Spleen (tissue), 11 donors: ENCODE measurements around the gene FAM204A. TPM values are rescaled to one million over a fixed set of nuclear protein-coding genes. Genes with fewer than 3 reads are reported as not detected.

Source experiments
- DNase-seq: peaks from one replicate; pipeline ENCODE4 v3.0.0-alpha.2; 2020
- H3K27ac ChIP-seq, 8 donors: fragments of 200-600 bp; sonication (generic) in 7 of 8; 1 replicate in 4 of 8; 2 replicates in 4 of 8; pipeline versions ENCODE4 v1.5.0 to v1.8.0; 2016 to 2021; ENCODE audit warnings: inconsistent platforms in 4 of 8, mild to moderate bottlenecking in 4 of 8, moderate library complexity in 1 of 8
- H3K27me3 ChIP-seq, 7 donors: fragments of 200-600 bp; sonication (generic) in 6 of 7; replicated peaks in 1 of 7; 1 replicate in 4 of 7; 2 replicates in 3 of 7; pipeline versions ENCODE4 v1.5.0 to v1.8.0; 2016 to 2021; ENCODE audit warnings: inconsistent platforms in 3 of 7, mild to moderate bottlenecking in 1 of 7
- H3K36me3 ChIP-seq, 6 donors: fragments of 200-600 bp; sonication (generic) in 5 of 6; 1 replicate in 4 of 6; 2 replicates in 2 of 6; pipeline versions ENCODE4 v1.5.0 to v1.8.0; 2016 to 2021; ENCODE audit warnings: inconsistent platforms in 2 of 6
- H3K4me1 ChIP-seq, 6 donors: fragments of 200-600 bp; sonication (generic) in 5 of 6; 1 replicate in 3 of 6; 2 replicates in 3 of 6; pipeline versions ENCODE4 v1.5.0 to v1.8.0; 2016 to 2021; ENCODE audit warnings: inconsistent platforms in 3 of 6
- H3K4me3 ChIP-seq, 8 donors: fragments of 200-600 bp; sonication (generic) in 7 of 8; 1 replicate in 4 of 8; 2 replicates in 4 of 8; pipeline versions ENCODE4 v1.5.0 to v1.8.0; 2016 to 2021; ENCODE audit warnings: inconsistent platforms in 4 of 8, mild to moderate bottlenecking in 4 of 8, moderate library complexity in 2 of 8
- H3K9me3 ChIP-seq, 8 donors: fragments of 200-600 bp; sonication (generic) in 7 of 8; 1 replicate in 4 of 8; 2 replicates in 4 of 8; pipeline versions ENCODE4 v1.5.0 to v1.8.0; 2016 to 2021; ENCODE audit warnings: inconsistent platforms in 4 of 8
- CTCF ChIP-seq, 11 experiments: fragments of 200-600 bp in 7 of 11; fragments of 450-650 bp in 4 of 11; sonication (generic) in 4 of 11; IDR thresholded peaks in 8 of 11; conservative IDR thresholded peaks in 3 of 11; 1 replicate in 7 of 11; 2 replicates in 4 of 11; pipeline versions ENCODE4 v1.4.0 to v1.8.0; 2016 to 2021; ENCODE audit warnings: antibody characterized with exemption in 11 of 11, inconsistent platforms in 4 of 11, mild to moderate bottlenecking in 1 of 11
- POLR2A ChIP-seq, 3 donors: fragments of 450-650 bp; IDR thresholded peaks; one replicate each; pipeline ENCODE4 v1.5.1; 2017; ENCODE audit warnings: antibody characterized with exemption in 3 of 3, mild to moderate bottlenecking in 1 of 3
- POLR2AphosphoS5 ChIP-seq, 3 donors: sonication (generic); formaldehyde crosslinking; IDR thresholded peaks; one replicate each; pipeline ENCODE4 v1.5.1; 2017; ENCODE audit warnings: antibody characterized with exemption in 3 of 3
- WGBS, 5 donors: extraction: QIAGEN DNeasy Blood & Tissue Kit in 3 of 5; methylation state at CpG; one replicate each; pipeline versions ENCODE4 v1.1.5 to v1.1.7; 2013 to 2018; 5-methylcytosine and 5-hydroxymethylcytosine counted together
- intact Hi-C: fragments of 100-400 bp; cut with DNase I; formaldehyde crosslinking; loops from one replicate; pipeline ENCODE4 v1.15.0; 2023; ENCODE audit warnings: low total_unique reads
- polyA plus RNA-seq, 3 donors: library from polyadenylated mRNA; stranded (reverse); fragments of 200-250 nt; gene quantifications; one replicate each; pipeline ENCODE4 v1.2.1, GENCODE V29; 2013
- total RNA-seq, 7 donors: library from RNA; depleted of rRNA in 3 of 7; stranded (reverse); fragments of >200 nt in 3 of 7; fragmentation: NEBNext Ultra II Directional in 4 of 7; extraction: Animal tissue kit (Norgen Biotek cat#: 25700) in 4 of 7; gene quantifications; one replicate each; pipeline versions ENCODE4 v1.1.0 to v1.2.1, GENCODE V29; 2016 to 2021
- donor health status: healthy with polysubstance abuse.
- donor health status: DM: no; HTN: no; CAD: no; lungs with moderate emphysema.
- donor health status: DM: no; HTN: no; CAD: no.
- donor health status: Bipolar disorder and iron deficiency.
- donor health status: healthy.
- donor health status: DM: no; HTN: no; CAD: no.
- donor health status: DM: yes; HTN: yes; CAD: no.

Gene FAM204A
- total and polyA plus RNA-seq, 10 donors, result 39.5 to 78.2 (median 54.2) TPM

GRCh38 chr10:118290471-118290995 lies 51.6 kb downstream of the FAM204A start:
- Histone ChIP-seq H3K4me1 (no peaks in the 10 kb centered on the region), H3K9me3 (no peaks in the 10 kb centered on the region), H3K27ac (no peak overlapping the region), H3K4me3 (no peak overlapping the region), H3K36me3 (no peaks in the 10 kb centered on the region), H3K27me3 (peaks cover 0 to 67% (median 3%) of the 10 kb centered on the region in 7 donors)
- no peak for TF ChIP-seq POLR2A (IDR thresholded peaks at IDR 0.05)
- no peak for TF ChIP-seq CTCF (IDR thresholded peaks at IDR 0.05 in 8 of 11, conservative IDR thresholded peaks at IDR 0.05 in 3 of 11)
- DNase-seq, result no peak
- 89 to 98% (median 92%) methylated on average over 3 of the region's 3 CpGs for WGBS, 5 donors
- intact Hi-C loops, result no loop called here

GRCh38 chr10:118287076-118287806 lies 54.9 kb downstream of the FAM204A start:
- Histone ChIP-seq H3K4me3 (no peak overlapping the region), H3K27me3 (peaks cover 0 to 64% (median 11%) of the 10 kb centered on the region in 7 donors), H3K27ac (no peak overlapping the region)

GRCh38 chr10:118286051-118286838 lies 55.9 kb downstream of the FAM204A start:
- Histone ChIP-seq H3K4me1 (no peaks in the 10 kb centered on the region), H3K36me3 (no peaks in the 10 kb centered on the region), H3K4me3 (no peak overlapping the region), H3K9me3 (no peaks in the 10 kb centered on the region), H3K27me3 (peaks cover 0 to 61% (median 11%) of the 10 kb centered on the region in 7 donors), H3K27ac (no peak overlapping the region)
- TF ChIP-seq POLR2A (IDR thresholded peaks at IDR 0.05) (no peak), CTCF (IDR thresholded peaks at IDR 0.05 in 8 of 11, conservative IDR thresholded peaks at IDR 0.05 in 3 of 11) (no peak), POLR2AphosphoS5 (IDR thresholded peaks at IDR 0.05) (no peak)
- intact Hi-C loops, result no loop called here
- 43 to 56% (median 50%) methylated on average over 15 to 17 of the region's 17 CpGs for WGBS, 5 donors
- no peak for DNase-seq

More at GRCh38 chr10:118287076-118287806, 54.9 kb downstream of the FAM204A start:
- 84 to 90% (median 88%) methylated on average over 9 of the region's 9 CpGs for WGBS, 5 donors
- DNase-seq, result no peak
- no peak for TF ChIP-seq POLR2AphosphoS5 (IDR thresholded peaks at IDR 0.05)
- TF ChIP-seq POLR2A (IDR thresholded peaks at IDR 0.05), result no peak
- no peak for TF ChIP-seq CTCF (IDR thresholded peaks at IDR 0.05 in 8 of 11, conservative IDR thresholded peaks at IDR 0.05 in 3 of 11)
- Histone ChIP-seq H3K4me1 (no peaks in the 10 kb centered on the region), H3K36me3 (no peaks in the 10 kb centered on the region), H3K9me3 (no peaks in the 10 kb centered on the region)
- intact Hi-C loops, result no loop called here

GRCh38 chr10:118282670-118283069 lies 59.5 kb downstream of the FAM204A start:
- Histone ChIP-seq H3K4me1 (no peaks in the 10 kb centered on the region), H3K27me3 (peaks cover 0 to 56% (median 11%) of the 10 kb centered on the region in 7 donors), H3K36me3 (no peaks in the 10 kb centered on the region), H3K4me3 (no peak overlapping the region), H3K9me3 (peaks cover 3 to 14% (median 9%) of the 10 kb centered on the region in 8 donors), H3K27ac (no peak overlapping the region)
- no peak for DNase-seq
- TF ChIP-seq CTCF (IDR thresholded peaks at IDR 0.05 in 8 of 11, conservative IDR thresholded peaks at IDR 0.05 in 3 of 11) (no peak), POLR2AphosphoS5 (IDR thresholded peaks at IDR 0.05) (no peak)
- WGBS, 5 donors, result 95 to 100% (median 100%) methylated on average over 1 of the region's 1 CpG
- intact Hi-C loops, result no loop called here
